HG02938 (cell line): ENCODE results near the gene ELANE.

ENCODE experiments used
- ATAC-seq: cut with Tn5 transposase; IDR thresholded peaks from one replicate; pipeline ENCODE4 v1.9.1; 2021; ENCODE audit warnings: mild to moderate bottlenecking, moderate library complexity; ENCODE audit not compliant: unreplicated experiment

ELANE gene

GRCh38 chr19:852136-853013, at the start of gene ELANE:
ELANE (plus strand) TSS chr19:852303; CDS start chr19:852329, 26 bp downstream.
- no peak for ATAC-seq

GRCh38 chr19:802498-803098, 49.5 kb upstream of the ELANE start:
- ATAC-seq, result no peak

GRCh38 chr19:803099-803561, 49.0 kb upstream of the ELANE start:
- ATAC-seq, result no peak

GRCh38 chr19:803686-804418, 48.3 kb upstream of the ELANE start:
- ATAC-seq, result no peak

GRCh38 chr19:804419-805165, 47.5 kb upstream of the ELANE start:
- ATAC-seq, result no peak

GRCh38 chr19:805166-805551, 46.9 kb upstream of the ELANE start:
- no peak for ATAC-seq

GRCh38 chr19:805600-806550, 46.2 kb upstream of the ELANE start:
- no peak for ATAC-seq

- no peak for ATAC-seq
These were observed 45.2 kb upstream of the ELANE start for GRCh38 chr19:806815-807421.

- no peak for ATAC-seq
These were observed 44.3 kb upstream of the ELANE start for GRCh38 chr19:807627-808422.

GRCh38 chr19:808423-808775, 43.7 kb upstream of the ELANE start:
- ATAC-seq, result no peak

- no peak for ATAC-seq
These were observed 41.8 kb upstream of the ELANE start for GRCh38 chr19:810077-810855.

GRCh38 chr19:810883-811489, 41.1 kb upstream of the ELANE start:
- no peak for ATAC-seq

GRCh38 chr19:811506-812048, 40.5 kb upstream of the ELANE start:
- no peak for ATAC-seq

GRCh38 chr19:812049-812746, 39.9 kb upstream of the ELANE start:
- no peak for ATAC-seq

- no peak for ATAC-seq
These were observed 39.3 kb upstream of the ELANE start for GRCh38 chr19:812747-813218.
